Jurkat, Clone E6-1 (cell line): ENCODE measurements around the gene DENND2A.

Source experiments
- DNase-seq: peaks from one replicate; pipeline ENCODE4 v3.0.0-alpha.2; 2011; ENCODE audit warnings: low read depth, low spot score
- H3K4me3 ChIP-seq: 2 replicates; pipeline ENCODE4 v1.5.1; 2011; ENCODE audit warnings: mild to moderate bottlenecking, low read length, control low read depth, moderate library complexity

Gene DENND2A

GRCh38 chr7:140495514-140496097, 145.0 kb downstream of the DENND2A start:
- H3K4me3 ChIP-seq: no peak overlapping the region
- DNase-seq: no peak

GRCh38 chr7:140494867-140495266, 145.7 kb downstream of the DENND2A start:
- no peak for DNase-seq
- H3K4me3 ChIP-seq: no peak overlapping the region

DNA sequence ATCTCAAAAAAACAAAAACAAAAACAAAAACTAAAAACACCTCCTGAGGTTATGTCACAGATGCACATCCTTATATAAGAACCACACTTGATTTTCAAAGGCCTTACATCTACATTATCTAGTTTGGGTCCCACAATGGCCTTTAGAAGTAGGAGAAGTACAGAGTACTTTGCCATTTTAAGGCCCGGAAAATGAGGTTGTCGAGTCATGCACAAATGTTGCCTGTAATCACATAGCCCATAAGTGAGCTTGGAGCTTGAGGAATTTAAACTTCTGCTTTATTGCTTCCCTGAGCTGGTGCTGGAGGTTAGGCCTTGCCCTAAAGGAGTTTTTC, 151.6 kb downstream of the DENND2A start:
- no peak overlapping the region for H3K4me3 ChIP-seq
- no peak for DNase-seq

- H3K4me3 ChIP-seq: no peak overlapping the region
- DNase-seq: no peak
These were observed 154.9 kb downstream of the DENND2A start for GRCh38 chr7:140485500-140486265.

- no peak for DNase-seq
- no peak overlapping the region for H3K4me3 ChIP-seq
These were observed 155.6 kb downstream of the DENND2A start for GRCh38 chr7:140484951-140485499.

- no peak for DNase-seq
- no peak overlapping the region for H3K4me3 ChIP-seq
These were observed 156.1 kb downstream of the DENND2A start for GRCh38 chr7:140484479-140484878.

- H3K4me3 ChIP-seq: peak overlapping the region; percentile 78
- no peak for DNase-seq
These were observed 160.9 kb downstream of the DENND2A start for GRCh38 chr7:140479739-140480084.

DNA sequence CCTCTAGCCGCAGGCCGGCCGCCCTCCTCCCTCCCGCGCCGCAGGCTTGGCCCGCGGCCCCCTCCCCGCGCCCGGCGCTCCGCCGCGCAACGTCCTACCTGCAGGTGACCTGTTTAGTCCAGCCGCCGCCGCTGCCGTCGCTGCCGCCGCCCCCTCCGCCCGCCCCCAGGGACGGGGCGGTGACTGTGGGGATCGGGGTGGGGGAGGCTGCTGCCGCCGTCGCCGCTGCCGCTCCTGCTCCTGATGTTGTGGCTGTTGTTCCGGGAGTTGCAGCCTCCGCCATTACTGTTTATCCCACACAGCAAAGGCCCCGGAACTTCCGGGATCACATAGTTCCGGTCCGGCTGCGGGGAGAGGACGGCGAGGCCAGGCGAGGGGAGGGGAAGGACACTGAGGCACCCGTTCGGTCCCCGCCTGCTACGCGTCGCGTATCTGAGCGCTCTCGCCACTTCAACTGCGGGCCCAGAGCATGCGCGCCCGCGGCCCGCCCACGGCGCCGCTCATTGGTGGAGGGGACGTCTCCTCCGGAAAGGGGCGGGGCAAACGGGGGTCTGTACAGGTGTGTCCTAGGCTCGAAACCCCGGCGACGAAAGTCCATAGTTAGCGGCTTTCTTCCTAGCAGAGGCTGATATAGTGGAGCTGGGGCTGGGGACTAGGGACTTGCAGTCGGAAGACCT, 161.4 kb downstream of the DENND2A start, which contains the start of gene MKRN1:
TSS of gene MKRN1 (minus strand) at position 444 of the 677 bp plus-strand sequence. CDS start at position 283, 161 bp downstream.
- peak within 1 kb of the TSS; percentile 78 for H3K4me3 ChIP-seq
- DNase-seq: peak; percentile 88

GRCh38 chr7:140478246-140479061, 162.2 kb downstream of the DENND2A start:
- H3K4me3 ChIP-seq: peak overlapping the region; percentile 78
- peak; percentile 35 for DNase-seq

GRCh38 chr7:140476698-140477261, 163.8 kb downstream of the DENND2A start:
- H3K4me3 ChIP-seq: no peak overlapping the region
- no peak for DNase-seq

DNA sequence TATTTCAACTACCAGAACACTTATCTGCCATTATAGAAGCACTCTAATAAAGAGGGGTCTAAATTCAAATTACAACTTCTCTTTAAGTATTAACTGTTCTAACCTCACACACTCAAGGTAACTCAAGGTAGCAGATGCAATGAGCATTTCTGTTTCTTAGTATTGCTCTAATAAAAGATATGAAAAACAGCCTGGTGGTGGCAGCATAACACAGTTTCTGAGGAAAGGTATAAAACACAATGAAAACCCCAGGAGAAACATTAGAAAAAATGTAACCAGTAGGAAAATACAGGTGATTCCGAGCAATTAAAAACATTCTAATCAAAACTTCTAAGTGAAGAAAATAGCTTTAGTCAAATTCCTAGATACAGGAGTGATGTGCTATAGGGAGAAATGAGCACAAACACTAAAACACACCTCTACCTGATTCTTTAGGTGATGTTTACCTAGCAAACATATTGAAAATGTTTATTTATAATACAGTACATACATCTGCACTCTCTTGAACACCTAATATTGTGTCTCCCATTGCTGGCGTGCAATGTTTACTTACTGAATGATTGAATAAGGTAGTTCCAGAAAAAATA, 164.8 kb downstream of the DENND2A start:
- peak; percentile 41 for DNase-seq

More for the DNA sequence above, 164.8 kb downstream of the DENND2A start:
- H3K4me3 ChIP-seq: no peak overlapping the region
